A673 (cell line): Measurements from ENCODE around the gene IL21R. TPM values are rescaled to one million over a fixed set of nuclear protein-coding genes. Genes with fewer than 3 reads are reported as not detected.

Experiments used
- BruUV-seq: library from RNA; stranded (reverse); fragments of 400-500 nt; replicated peaks from 2 replicates; lab custom pipeline; 2021; lab: Mats Ljungman, UMichigan
- CTCF ChIA-PET: fragments of 300-600 bp; sonication (Branson Sonifier 250); formaldehyde crosslinking; loops from one replicate; lab custom pipeline; 2022; ENCODE audit warnings: antibody characterized with exemption; lab: Charles Lee
- POLR2A ChIA-PET: fragments of 300-600 bp; sonication (Branson Sonifier 250); formaldehyde crosslinking; loops from one replicate; lab custom pipeline; 2022; ENCODE audit warnings: antibody characterized with exemption; ENCODE audit not compliant: low non-redundant PET; lab: Charles Lee
- DNase-seq: peaks from one replicate; pipeline ENCODE4 v3.0.0-alpha.2; 2015; ENCODE audit warnings: low spot score
- H3K27ac ChIP-seq: fragments of 200-600 bp; sonication (generic); 2 replicates; pipeline ENCODE4 v1.5.1; 2016; ENCODE audit warnings: mixed run types, low read depth, mild to moderate bottlenecking, mixed read lengths, antibody characterized with exemption, low read length; ENCODE audit not compliant: poor library complexity, severe bottlenecking
- H3K27me3 ChIP-seq: fragments of 200-600 bp; sonication (generic); replicated peaks from 2 replicates; pipeline ENCODE4 v1.6.1; 2017; ENCODE audit warnings: mixed run types, low read depth, mild to moderate bottlenecking, mixed read lengths, antibody characterized with exemption, low read length; ENCODE audit not compliant: insufficient read depth, poor library complexity
- H3K36me3 ChIP-seq: fragments of 200-600 bp; sonication (generic); 2 replicates; pipeline ENCODE4 v1.6.1; 2016; ENCODE audit warnings: mixed run types, mild to moderate bottlenecking, mixed read lengths, antibody characterized with exemption, low read length; ENCODE audit not compliant: insufficient read depth, poor library complexity, severe bottlenecking
- H3K4me1 ChIP-seq: fragments of 200-600 bp; sonication (generic); 2 replicates; pipeline ENCODE4 v1.6.1; 2017; ENCODE audit warnings: mixed run types, mild to moderate bottlenecking, mixed read lengths, antibody characterized with exemption, low read length; ENCODE audit not compliant: insufficient read depth, poor library complexity, severe bottlenecking
- H3K4me3 ChIP-seq: fragments of 200-600 bp; sonication (generic); 2 replicates; pipeline ENCODE4 v1.5.1; 2016; ENCODE audit warnings: low read depth, mixed run types, mild to moderate bottlenecking, mixed read lengths, low read length; ENCODE audit not compliant: poor library complexity, severe bottlenecking
- H3K9me3 ChIP-seq: fragments of 200-600 bp; sonication (generic); 2 replicates; pipeline ENCODE4 v1.6.1; 2016; ENCODE audit warnings: mixed run types, low read depth, mild to moderate bottlenecking, mixed read lengths, antibody characterized with exemption, low read length; ENCODE audit not compliant: poor library complexity, severe bottlenecking
- CTCF ChIP-seq: fragments of 300-800, 200-600 bp; sonication (generic); conservative IDR thresholded peaks from 2 replicates; pipeline ENCODE4 v1.5.1; 2017; ENCODE audit warnings: low read depth, mild to moderate bottlenecking, antibody characterized with exemption, low read length, moderate library complexity, mixed read lengths
- EZH2 ChIP-seq: fragments of 200-600 bp; sonication (generic); IDR thresholded peaks from 2 replicates; pipeline ENCODE4 v1.6.1; 2017; ENCODE audit warnings: borderline replicate concordance, low read depth, mild to moderate bottlenecking, mixed read lengths, antibody characterized with exemption, low read length; ENCODE audit not compliant: poor library complexity, severe bottlenecking
- intact Hi-C: fragments of 100-400 bp; cut with micrococcal nuclease; formaldehyde crosslinking; loops from one replicate; pipeline ENCODE4 v1.10.0; 2022; ENCODE audit not compliant: unreplicated experiment
- total RNA-seq: library from RNA; stranded (reverse); gene quantifications from 2 replicates; pipeline ENCODE4 v1.2.3, GENCODE V29; 2021

The IL21R gene
- total RNA-seq, 1 experiment from 2014 or later, result 0.19 TPM

GRCh38 chr16:27369806-27370205 is 32.2 kb upstream of the IL21R start:
- no TSS peak for BruUV-seq
- no peak for TF ChIP-seq CTCF
- TF ChIP-seq EZH2, result no peak
- H3K9me3 ChIP-seq, result no peaks in the 10 kb centered on the region
- DNase-seq, result no peak
- ChIA-PET POLR2A (no interaction called here), CTCF (no interaction called here)
- intact Hi-C loops, result loop anchor here (2.0 to 5.0 kb wide), 2 partner anchors 87 to 191 kb away; no protein-coding TSS in a partner anchor
- no peak overlapping the region for H3K27ac ChIP-seq
- H3K4me1 ChIP-seq, result peaks cover 15% of the 10 kb centered on the region
- no peak overlapping the region for H3K4me3 ChIP-seq
- no peaks in the 10 kb centered on the region for H3K36me3 ChIP-seq
- H3K27me3 ChIP-seq, result no peaks in the 10 kb centered on the region

- no peaks in the 10 kb centered on the region for H3K27me3 ChIP-seq
- no peak for DNase-seq
- intact Hi-C loops, result no loop called here
- no peaks in the 10 kb centered on the region for H3K9me3 ChIP-seq
- no peak overlapping the region for H3K4me3 ChIP-seq
- H3K27ac ChIP-seq, result no peak overlapping the region
- ChIA-PET CTCF (no interaction called here), POLR2A (no interaction called here)
- no peaks in the 10 kb centered on the region for H3K36me3 ChIP-seq
- TF ChIP-seq EZH2 (no peak), CTCF (no peak)
- BruUV-seq, result no TSS peak
- H3K4me1 ChIP-seq, result peaks cover 15% of the 10 kb centered on the region
Measured at GRCh38 chr16:27370318-27370717, 31.7 kb upstream of the IL21R start.

- POLR2A ChIA-PET, result no interaction called here
- BruUV-seq, result no TSS peak
- TF ChIP-seq EZH2 (no peak), CTCF (no peak)
- Histone ChIP-seq H3K36me3 (no peaks in the 10 kb centered on the region), H3K4me1 (no peaks in the 10 kb centered on the region), H3K9me3 (no peaks in the 10 kb centered on the region), H3K4me3 (no peak overlapping the region), H3K27ac (no peak overlapping the region), H3K27me3 (no peaks in the 10 kb centered on the region)
- CTCF ChIA-PET, result no interaction called here
- intact Hi-C loops, result no loop called here
- no peak for DNase-seq
Measured at GRCh38 chr16:27373312-27373711, 28.7 kb upstream of the IL21R start.
